Suprapubic skin (tissue), 4 donors: ENCODE measurements around the gene DNAH8.

ENCODE experiments used
- CTCF ChIP-seq, 2 donors: fragments of 200-600 bp in 1 of 2; fragments of 450-650 bp in 1 of 2; sonication (generic) in 1 of 2; IDR thresholded peaks; one replicate each; pipeline ENCODE4 v1.5.1; 2016 to 2019; ENCODE audit warnings: antibody characterized with exemption in 2 of 2, mild to moderate bottlenecking in 1 of 2, moderate library complexity in 1 of 2
- POLR2A ChIP-seq, 2 donors: fragments of 450-650 bp; IDR thresholded peaks; one replicate each; pipeline ENCODE4 v1.6.1; 2017; ENCODE audit warnings: antibody characterized with exemption in 2 of 2, mild to moderate bottlenecking in 2 of 2, moderate library complexity in 2 of 2
- POLR2AphosphoS5 ChIP-seq, 3 donors: sonication (generic); formaldehyde crosslinking; IDR thresholded peaks; one replicate each; pipeline ENCODE4 v1.6.1; 2017; ENCODE audit warnings: antibody characterized with exemption in 3 of 3

- no peak for TF ChIP-seq CTCF (IDR thresholded peaks at IDR 0.05)
- no peak for TF ChIP-seq POLR2A (IDR thresholded peaks at IDR 0.05)
- no peak for TF ChIP-seq POLR2AphosphoS5 (IDR thresholded peaks at IDR 0.05)
Observed at GRCh38 chr6:39056681-39057080, 341.6 kb downstream of the DNAH8 start.
